Activated T-cell treated with anti-CD3 and anti-CD28 coated beads, Interleukin-2, amount 50 U/mL, for 4 hours (primary cell): ENCODE measurements around the gene AKT3. TPM values are rescaled to one million over a fixed set of nuclear protein-coding genes. Genes with fewer than 3 reads are reported as not detected.
"Not testable (repeated sequence)": the region's sequence is repeated elsewhere in the genome, so short reads cannot be mapped to it uniquely, and the experiment has no call there.

Experiments
- ATAC-seq, 2 donors: fragments of 200-7000 bp; cut with Tn5 transposase; one replicate each; pipeline ENCODE4 v1.10.0; 2021
- DNase-seq: peaks from one replicate; pipeline ENCODE4 v3.0.0-alpha.2; 2020
- H3K27me3 Mint-ChIP-seq: one replicate; pipeline ENCODE4 v1.8.0; 2021; ENCODE audit warnings: low read depth, mixed read lengths
- H3K36me3 Mint-ChIP-seq: one replicate; pipeline ENCODE4 v1.8.0; 2022; ENCODE audit warnings: mixed read lengths; ENCODE audit not compliant: insufficient read depth
- H3K4me1 Mint-ChIP-seq: one replicate; pipeline ENCODE4 v1.8.0; 2021; ENCODE audit warnings: low read depth, mixed read lengths
- H3K4me3 Mint-ChIP-seq: one replicate; pipeline ENCODE4 v1.8.0; 2021; ENCODE audit warnings: mild to moderate bottlenecking, moderate library complexity, mixed read lengths
- H3K9me3 Mint-ChIP-seq: one replicate; pipeline ENCODE4 v1.8.0; 2021; ENCODE audit warnings: mixed read lengths
- total RNA-seq, 3 donors: library from RNA; stranded (reverse); gene quantifications; one replicate each; pipeline ENCODE4 v1.2.1, GENCODE V29; 2021

AKT3 gene
- total RNA-seq: 10 to 100 TPM; 17.9 to 19.1 (median 18.3) TPM

- Mint-ChIP-seq H3K27me3 (peaks cover 2% of the 10 kb centered on the region), H3K4me3 (peak within 1 kb of the TSS; percentile 93), H3K9me3 (no peaks in the 10 kb centered on the region), H3K36me3 (no peaks in the 10 kb centered on the region), H3K4me1 (peaks cover 37% of the 10 kb centered on the region)
- DNase-seq (no peak), ATAC-seq (peak; percentile 77)
Measured at GRCh38 chr1:243850202-243850451, at the start of gene AKT3. AKT3 (minus strand) TSS chr1:243850243; CDS start chr1:243843170, 7,073 bp downstream.

GRCh38 chr1:243898278-243898677, 48.2 kb upstream of the AKT3 start:
- DNase-seq (no peak), ATAC-seq (no peak)

GRCh38 chr1:243896313-243896712, 46.3 kb upstream of the AKT3 start:
- Mint-ChIP-seq H3K27me3 (peaks cover 13% of the 10 kb centered on the region), H3K36me3 (no peaks in the 10 kb centered on the region), H3K4me3 (no peak overlapping the region), H3K4me1 (no peaks in the 10 kb centered on the region), H3K9me3 (no peaks in the 10 kb centered on the region)
- DNase-seq (no peak), ATAC-seq (no peak)

More at GRCh38 chr1:243898278-243898677, 48.2 kb upstream of the AKT3 start:
- Mint-ChIP-seq H3K36me3 (no peaks in the 10 kb centered on the region), H3K27me3 (peaks cover 13% of the 10 kb centered on the region), H3K4me1 (no peaks in the 10 kb centered on the region), H3K9me3 (no peaks in the 10 kb centered on the region), H3K4me3 (no peak overlapping the region)

GRCh38 chr1:243892456-243892855, 42.4 kb upstream of the AKT3 start:
- H3K4me1 Mint-ChIP-seq: no peaks in the 10 kb centered on the region
- no peak for DNase-seq
- H3K9me3 Mint-ChIP-seq: no peaks in the 10 kb centered on the region
- no peak for ATAC-seq
- H3K4me3 Mint-ChIP-seq: no peak overlapping the region
- no peaks in the 10 kb centered on the region for H3K36me3 Mint-ChIP-seq
- peaks cover 18% of the 10 kb centered on the region for H3K27me3 Mint-ChIP-seq

GRCh38 chr1:243890576-243890975, 40.5 kb upstream of the AKT3 start:
- no peak for DNase-seq
- ATAC-seq: no peak
- Mint-ChIP-seq H3K36me3 (no peaks in the 10 kb centered on the region), H3K4me3 (no peak overlapping the region), H3K4me1 (no peaks in the 10 kb centered on the region), H3K9me3 (no peaks in the 10 kb centered on the region), H3K27me3 (peaks cover 7% of the 10 kb centered on the region)

- ATAC-seq (no peak), DNase-seq (no peak)
- Mint-ChIP-seq H3K4me3 (no peak overlapping the region), H3K9me3 (no peaks in the 10 kb centered on the region), H3K36me3 (no peaks in the 10 kb centered on the region), H3K27me3 (peaks cover 2% of the 10 kb centered on the region), H3K4me1 (no peaks in the 10 kb centered on the region)
Measured at GRCh38 chr1:243885806-243886205, 35.8 kb upstream of the AKT3 start.

- Mint-ChIP-seq H3K4me3 (no peak overlapping the region), H3K4me1 (no peaks in the 10 kb centered on the region), H3K9me3 (no peaks in the 10 kb centered on the region), H3K27me3 (peaks cover 2% of the 10 kb centered on the region), H3K36me3 (no peaks in the 10 kb centered on the region)
- ATAC-seq (no peak), DNase-seq (no peak)
Measured at GRCh38 chr1:243884603-243885002, 34.6 kb upstream of the AKT3 start.

- peaks cover 4% of the 10 kb centered on the region for H3K27me3 Mint-ChIP-seq
- no peaks in the 10 kb centered on the region for H3K36me3 Mint-ChIP-seq
- no peak for ATAC-seq
- no peak for DNase-seq
- no peak overlapping the region for H3K4me3 Mint-ChIP-seq
- H3K4me1 Mint-ChIP-seq: no peaks in the 10 kb centered on the region
- no peaks in the 10 kb centered on the region for H3K9me3 Mint-ChIP-seq
Measured at GRCh38 chr1:243883551-243883950, 33.5 kb upstream of the AKT3 start.

GRCh38 chr1:243882276-243882675, 32.2 kb upstream of the AKT3 start:
- ATAC-seq: no peak
- H3K4me1 Mint-ChIP-seq: no peaks in the 10 kb centered on the region

GRCh38 chr1:243877058-243877457, 27.0 kb upstream of the AKT3 start:
- not testable (repeated sequence) for H3K4me1 Mint-ChIP-seq, H3K27me3 Mint-ChIP-seq, H3K36me3 Mint-ChIP-seq, DNase-seq, ATAC-seq, H3K4me3 Mint-ChIP-seq
- H3K9me3 Mint-ChIP-seq: peaks cover 14% of the 10 kb centered on the region

More at GRCh38 chr1:243882276-243882675, 32.2 kb upstream of the AKT3 start:
- peaks cover 7% of the 10 kb centered on the region for H3K27me3 Mint-ChIP-seq
- no peak overlapping the region for H3K4me3 Mint-ChIP-seq
- H3K36me3 Mint-ChIP-seq: no peaks in the 10 kb centered on the region
- H3K9me3 Mint-ChIP-seq: no peaks in the 10 kb centered on the region
- no peak for DNase-seq

GRCh38 chr1:243855616-243856318, 5.7 kb upstream of the AKT3 start:
- Mint-ChIP-seq H3K4me1 (peaks cover 11% of the 10 kb centered on the region), H3K9me3 (no peaks in the 10 kb centered on the region), H3K36me3 (no peaks in the 10 kb centered on the region), H3K4me3 (no peak overlapping the region), H3K27me3 (peaks cover 15% of the 10 kb centered on the region)
- ATAC-seq (no peak), DNase-seq (no peak)

GRCh38 chr1:243851765-243852164, 1.7 kb upstream of the AKT3 start:
- DNase-seq: no peak
- peak overlapping the region; percentile 86 for H3K4me3 Mint-ChIP-seq
- peaks cover 2% of the 10 kb centered on the region for H3K27me3 Mint-ChIP-seq
- ATAC-seq: no peak
- peaks cover 26% of the 10 kb centered on the region for H3K4me1 Mint-ChIP-seq
- no peaks in the 10 kb centered on the region for H3K36me3 Mint-ChIP-seq
- no peaks in the 10 kb centered on the region for H3K9me3 Mint-ChIP-seq

- ATAC-seq (no peak), DNase-seq (no peak)
- no peaks in the 10 kb centered on the region for H3K36me3 Mint-ChIP-seq
- H3K4me3 Mint-ChIP-seq: peak overlapping the region; percentile 86
- peaks cover 2% of the 10 kb centered on the region for H3K27me3 Mint-ChIP-seq
- H3K9me3 Mint-ChIP-seq: no peaks in the 10 kb centered on the region
- H3K4me1 Mint-ChIP-seq: peaks cover 30% of the 10 kb centered on the region
Measured at GRCh38 chr1:243851257-243851756, 1.3 kb upstream of the AKT3 start.

- H3K27me3 Mint-ChIP-seq: peaks cover 2% of the 10 kb centered on the region
- no peaks in the 10 kb centered on the region for H3K36me3 Mint-ChIP-seq
- peaks cover 34% of the 10 kb centered on the region for H3K4me1 Mint-ChIP-seq
- no peaks in the 10 kb centered on the region for H3K9me3 Mint-ChIP-seq
- ATAC-seq: peak; percentile 44 to 51
- DNase-seq: peak; percentile 83
- H3K4me3 Mint-ChIP-seq: peak overlapping the region; percentile 86
Measured at GRCh38 chr1:243850452-243851256, 611 bp upstream of the AKT3 start.
